Sigmoid colon (tissue), 4 donors: ENCODE data around the gene COX6A2.

Experiments used
- CTCF ChIP-seq, 4 experiments: fragments of 450-650 bp in 3 of 4; fragments of 200-600 bp in 1 of 4; IDR thresholded peaks; one replicate each; pipeline ENCODE4 v1.5.1; 2016 to 2019; ENCODE audit warnings: antibody characterized with exemption in 4 of 4, mild to moderate bottlenecking in 3 of 4, moderate library complexity in 2 of 4
- POLR2A ChIP-seq, 2 donors: fragments of 450-650 bp; IDR thresholded peaks; one replicate each; pipeline ENCODE4 v1.6.1; 2016; ENCODE audit warnings: antibody characterized with exemption in 2 of 2, mild to moderate bottlenecking in 2 of 2, moderate library complexity in 2 of 2
- POLR2AphosphoS5 ChIP-seq, 4 donors: sonication (generic); formaldehyde crosslinking; IDR thresholded peaks; one replicate each; pipeline ENCODE4 v1.6.1; 2017; ENCODE audit warnings: antibody characterized with exemption in 4 of 4

DNA sequence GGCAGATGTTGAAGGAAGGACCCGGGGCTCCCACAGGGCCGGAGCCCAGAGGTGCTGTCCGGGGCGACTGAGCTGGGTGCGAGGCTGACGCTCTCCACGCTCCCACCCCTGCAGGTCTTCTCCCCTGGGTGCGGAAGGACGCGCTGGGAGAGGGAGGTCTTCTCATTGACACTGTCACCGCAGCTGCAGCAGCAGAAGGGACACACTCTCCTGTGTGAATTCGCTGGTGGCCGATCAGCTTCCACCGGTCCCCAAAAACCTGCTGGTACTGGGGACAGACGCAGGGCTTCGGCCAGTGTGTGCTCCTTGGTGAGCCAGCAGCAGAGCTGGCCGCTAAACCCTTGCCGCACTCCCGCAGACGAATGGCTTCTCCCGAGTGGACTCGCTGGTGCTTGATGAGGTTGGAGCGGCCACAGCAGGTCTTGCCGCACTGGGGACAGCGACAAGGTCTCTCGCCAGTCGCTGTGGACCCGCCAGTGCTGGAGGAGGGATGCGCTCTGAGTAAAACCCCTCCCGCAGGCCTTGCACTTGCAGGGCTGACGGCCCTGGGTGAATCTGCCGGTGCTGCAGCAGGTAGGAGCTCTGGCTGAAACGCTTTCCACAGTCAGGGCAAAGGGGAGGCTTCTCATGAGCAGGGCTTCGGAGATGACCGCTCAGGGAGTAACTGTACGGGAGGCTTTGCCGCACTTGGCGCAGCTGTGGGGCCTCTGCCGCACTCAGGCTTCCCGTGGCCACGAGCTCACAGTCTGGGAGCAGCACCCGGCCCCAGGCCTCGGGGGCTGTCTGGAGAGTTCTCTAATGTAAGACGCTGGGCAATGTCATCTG lies 8.3 kb upstream of the COX6A2 start:
- TF ChIP-seq CTCF (IDR thresholded peaks at IDR 0.05) = no peak
- no peak for TF ChIP-seq POLR2AphosphoS5 (IDR thresholded peaks at IDR 0.05)
- no peak for TF ChIP-seq POLR2A (IDR thresholded peaks at IDR 0.05)
